HepG2 (cell line): ENCODE data around the gene RPS6KA5. TPM values are rescaled to one million over a fixed set of nuclear protein-coding genes. Genes with fewer than 3 reads are reported as not detected.

Source experiments
- ATRX ChIP-seq: sonication (generic); formaldehyde crosslinking; IDR thresholded peaks from 2 replicates; pipeline ENCODE4 v1.4.0; 2020; ENCODE audit warnings: missing genetic modification reagents, borderline replicate concordance
- CC2D1A ChIP-seq: sonication (generic); formaldehyde crosslinking; IDR thresholded peaks from 2 replicates; pipeline ENCODE4 v1.8.1; 2023; ENCODE audit warnings: mild to moderate bottlenecking, missing genetic modification reagents
- FOXA3 ChIP-seq: IDR thresholded peaks from 2 replicates; pipeline ENCODE4 v1.6.1; 2016; ENCODE audit warnings: missing genetic modification reagents, missing compliant biosample characterization
- FOXK2 ChIP-seq: fragments of 450-650 bp; IDR thresholded peaks from 2 replicates; pipeline ENCODE4 v1.6.1; 2016
- IRX3 ChIP-seq: sonication (generic); formaldehyde crosslinking; IDR thresholded peaks from 2 replicates; pipeline ENCODE4 v1.8.1; 2023; ENCODE audit warnings: mild to moderate bottlenecking, low read depth, missing genetic modification reagents, borderline replicate concordance
- MED1 ChIP-seq: sonication (generic); formaldehyde crosslinking; IDR thresholded peaks from 2 replicates; pipeline ENCODE4 v1.4.0; 2020; ENCODE audit warnings: missing genetic modification reagents
- MIXL1 ChIP-seq: IDR thresholded peaks from 2 replicates; pipeline ENCODE4 v1.6.1; 2016
- RXRA ChIP-seq: sonication (generic); formaldehyde crosslinking; IDR thresholded peaks from 2 replicates; pipeline ENCODE4 v1.5.1; 2020; ENCODE audit warnings: missing genetic modification reagents
- SRSF1 ChIP-seq: fragments of 200-400 bp; formaldehyde crosslinking; optimal IDR thresholded peaks from 2 replicates; pipeline ENCODE3; 2017; ENCODE audit warnings: mild to moderate bottlenecking, low read depth, low read length, moderate library complexity
- XRCC5 ChIP-seq: fragments of 200-400 bp; formaldehyde crosslinking; optimal IDR thresholded peaks from 2 replicates; pipeline ENCODE3; 2017; ENCODE audit warnings: mild to moderate bottlenecking, low read length
- ZMAT3 ChIP-seq: sonication (generic); formaldehyde crosslinking; conservative IDR thresholded peaks from 2 replicates; pipeline ENCODE4 v1.7.0; 2021; ENCODE audit warnings: missing genetic modification reagents
- ZNF136 ChIP-seq: sonication (generic); formaldehyde crosslinking; IDR thresholded peaks from 2 replicates; pipeline ENCODE4 v1.8.1; 2022; ENCODE audit warnings: low read depth, mild to moderate bottlenecking, moderate library complexity, missing genetic modification reagents
- ZNF138 ChIP-seq: sonication (generic); formaldehyde crosslinking; IDR thresholded peaks from 2 replicates; pipeline ENCODE4 v1.5.0; 2020; ENCODE audit warnings: mild to moderate bottlenecking, low read depth, missing genetic modification reagents
- ZNF383 ChIP-seq: sonication (generic); formaldehyde crosslinking; IDR thresholded peaks from 2 replicates; pipeline ENCODE4 v1.4.0; 2020; ENCODE audit warnings: missing genetic modification reagents, mild to moderate bottlenecking, borderline replicate concordance
- ZNF446 ChIP-seq: sonication (generic); formaldehyde crosslinking; IDR thresholded peaks from 2 replicates; pipeline ENCODE4 v1.5.0; 2020; ENCODE audit warnings: mild to moderate bottlenecking, missing genetic modification reagents
- ZSCAN9 ChIP-seq: IDR thresholded peaks from 2 replicates; pipeline ENCODE4 v1.6.1; 2016; ENCODE audit warnings: borderline replicate concordance
- polyA plus RNA-seq, 8 experiments: library from polyadenylated mRNA; depleted of rRNA in 3 of 8; stranded (reverse) in 7 of 8; unstranded in 1 of 8; fragments of >200 nt; fragmentation: Illumina TruSeq in 4 of 8; extraction: Trizol in 4 of 8; gene quantifications; 2 replicates each; pipeline versions ENCODE4 v1.2.1 to v1.2.3, GENCODE V29; 2011 to 2016; ENCODE audit warnings: low read depth in 4 of 8, missing spikeins in 1 of 8, mixed read lengths in 1 of 8; ENCODE audit not compliant: insufficient read depth in 1 of 8
- total RNA-seq, 5 experiments: library from RNA; depleted of rRNA; stranded (reverse); fragments of >200 nt; fragmentation: Illumina TruSeq; extraction: Trizol; gene quantifications; 2 replicates each; pipeline ENCODE4 v1.2.3, GENCODE V29; 2016; ENCODE audit warnings: low read depth in 1 of 5
- TF ChIP-seq, protein P1 (sequence below): sonication (generic); formaldehyde crosslinking; IDR thresholded peaks from 2 replicates; pipeline ENCODE4 v1.5.1; 2020; ENCODE audit warnings: missing genetic modification reagents, mild to moderate bottlenecking, borderline replicate concordance
- TF ChIP-seq, protein P2 (sequence below): sonication (generic); formaldehyde crosslinking; IDR thresholded peaks from 2 replicates; pipeline ENCODE4 v1.9.0; 2021; ENCODE audit warnings: missing genetic modification reagents, borderline replicate concordance
- TF ChIP-seq, protein P3 (sequence below): sonication (generic); formaldehyde crosslinking; IDR thresholded peaks from 2 replicates; pipeline ENCODE4 v1.8.0; 2022; ENCODE audit warnings: missing genetic modification reagents, mild to moderate bottlenecking, moderate library complexity, borderline replicate concordance
- TF ChIP-seq, protein P4 (sequence below): IDR thresholded peaks from 2 replicates; pipeline ENCODE4 v1.6.1; 2016; ENCODE audit warnings: mild to moderate bottlenecking, missing biosample characterization, missing genetic modification reagents
- TF ChIP-seq, protein P5 (sequence below): sonication (generic); formaldehyde crosslinking; IDR thresholded peaks from 2 replicates; pipeline ENCODE4 v1.4.0; 2020; ENCODE audit warnings: missing genetic modification reagents, borderline replicate concordance

Gene RPS6KA5
- total and polyA plus RNA-seq, 2 of the 13 experiments (the other 11 are each of a cell fraction or from before 2014, with no cell fraction given), result 0.50 to 0.58 TPM

DNA sequence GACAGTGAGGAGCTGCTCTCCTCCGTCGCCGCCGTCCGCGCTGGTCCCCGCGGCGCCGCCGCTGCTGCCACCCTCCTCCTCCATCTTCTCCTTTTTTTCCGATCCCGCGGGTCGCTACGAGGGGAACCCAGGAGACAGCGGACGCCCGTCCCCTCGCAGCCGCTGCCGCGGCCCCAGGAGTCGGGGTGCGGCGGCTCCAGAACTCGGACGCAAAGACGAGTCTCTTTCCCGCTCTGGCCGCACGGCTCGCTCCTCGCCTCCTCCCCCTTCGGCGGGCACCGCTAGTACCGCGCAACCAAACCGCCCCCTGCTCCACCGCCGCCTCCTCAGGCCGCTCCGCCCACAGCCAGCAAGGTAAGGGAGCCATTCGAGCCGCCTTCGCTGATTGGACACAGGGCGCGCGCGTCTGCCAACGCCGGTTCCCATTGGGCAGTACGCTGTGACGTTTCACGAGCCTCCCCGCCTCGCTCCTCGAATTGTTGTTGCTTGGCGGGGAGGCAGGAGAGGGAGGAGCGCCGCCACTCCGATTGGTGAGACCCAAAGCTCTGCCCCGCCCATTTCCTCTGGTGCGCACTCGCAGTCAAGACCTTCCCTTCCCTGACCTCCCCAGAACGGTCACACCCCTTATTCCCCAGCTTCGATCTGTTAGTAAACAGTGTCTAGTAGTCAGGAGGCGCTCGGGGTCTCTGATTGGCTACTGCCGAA lies at the start of gene RPS6KA5 (continued):
- TF ChIP-seq IRX3 (CRISPR knock-in tag) (no peak), ZNF138 (CRISPR knock-in tag) (no peak), ZNF383 (CRISPR knock-in tag) (no peak), CC2D1A (CRISPR knock-in tag) (no peak), MED1 (CRISPR knock-in tag) (peak; percentile 19; the same call in 1 of the 2 replicates), ZMAT3 (peak; percentile 92; the same call in 1 of the 2 replicates), XRCC5 (peak; percentile 58), ZNF136 (no peak), ZSCAN9 (no peak; the same call in 1 of the 2 replicates), FOXK2 (peak; percentile 83), ZNF446 (CRISPR knock-in tag) (no peak; the same call in 1 of the 2 replicates), ATRX (CRISPR knock-in tag) (no peak), RXRA (peak; percentile 68), SRSF1 (no peak), FOXA3 (CRISPR knock-in tag) (peak; percentile 45; the same call in 1 of the 2 replicates), MIXL1 (no peak)
- TF ChIP-seq, protein P1, sequence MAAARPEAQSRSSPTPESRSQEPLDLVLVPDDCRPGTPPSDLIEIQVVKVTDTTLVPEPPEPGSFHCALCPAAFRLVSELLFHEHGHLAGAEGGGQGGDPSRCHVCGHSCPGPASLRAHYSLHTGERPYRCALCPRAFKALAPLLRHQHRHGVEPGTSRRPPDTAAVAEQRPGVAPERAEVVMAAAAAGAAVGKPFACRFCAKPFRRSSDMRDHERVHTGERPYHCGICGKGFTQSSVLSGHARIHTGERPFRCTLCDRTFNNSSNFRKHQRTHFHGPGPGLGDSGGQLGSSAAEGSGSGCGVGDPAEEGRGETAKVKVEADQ (CRISPR knock-in tag), result no peak
- TF ChIP-seq, protein P2, sequence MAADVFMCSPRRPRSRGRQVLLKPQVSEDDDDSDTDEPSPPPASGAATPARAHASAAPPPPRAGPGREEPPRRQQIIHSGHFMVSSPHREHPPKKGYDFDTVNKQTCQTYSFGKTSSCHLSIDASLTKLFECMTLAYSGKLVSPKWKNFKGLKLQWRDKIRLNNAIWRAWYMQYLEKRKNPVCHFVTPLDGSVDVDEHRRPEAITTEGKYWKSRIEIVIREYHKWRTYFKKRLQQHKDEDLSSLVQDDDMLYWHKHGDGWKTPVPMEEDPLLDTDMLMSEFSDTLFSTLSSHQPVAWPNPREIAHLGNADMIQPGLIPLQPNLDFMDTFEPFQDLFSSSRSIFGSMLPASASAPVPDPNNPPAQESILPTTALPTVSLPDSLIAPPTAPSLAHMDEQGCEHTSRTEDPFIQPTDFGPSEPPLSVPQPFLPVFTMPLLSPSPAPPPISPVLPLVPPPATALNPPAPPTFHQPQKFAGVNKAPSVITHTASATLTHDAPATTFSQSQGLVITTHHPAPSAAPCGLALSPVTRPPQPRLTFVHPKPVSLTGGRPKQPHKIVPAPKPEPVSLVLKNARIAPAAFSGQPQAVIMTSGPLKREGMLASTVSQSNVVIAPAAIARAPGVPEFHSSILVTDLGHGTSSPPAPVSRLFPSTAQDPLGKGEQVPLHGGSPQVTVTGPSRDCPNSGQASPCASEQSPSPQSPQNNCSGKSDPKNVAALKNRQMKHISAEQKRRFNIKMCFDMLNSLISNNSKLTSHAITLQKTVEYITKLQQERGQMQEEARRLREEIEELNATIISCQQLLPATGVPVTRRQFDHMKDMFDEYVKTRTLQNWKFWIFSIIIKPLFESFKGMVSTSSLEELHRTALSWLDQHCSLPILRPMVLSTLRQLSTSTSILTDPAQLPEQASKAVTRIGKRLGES (CRISPR knock-in tag), result no peak
- TF ChIP-seq, protein P3, sequence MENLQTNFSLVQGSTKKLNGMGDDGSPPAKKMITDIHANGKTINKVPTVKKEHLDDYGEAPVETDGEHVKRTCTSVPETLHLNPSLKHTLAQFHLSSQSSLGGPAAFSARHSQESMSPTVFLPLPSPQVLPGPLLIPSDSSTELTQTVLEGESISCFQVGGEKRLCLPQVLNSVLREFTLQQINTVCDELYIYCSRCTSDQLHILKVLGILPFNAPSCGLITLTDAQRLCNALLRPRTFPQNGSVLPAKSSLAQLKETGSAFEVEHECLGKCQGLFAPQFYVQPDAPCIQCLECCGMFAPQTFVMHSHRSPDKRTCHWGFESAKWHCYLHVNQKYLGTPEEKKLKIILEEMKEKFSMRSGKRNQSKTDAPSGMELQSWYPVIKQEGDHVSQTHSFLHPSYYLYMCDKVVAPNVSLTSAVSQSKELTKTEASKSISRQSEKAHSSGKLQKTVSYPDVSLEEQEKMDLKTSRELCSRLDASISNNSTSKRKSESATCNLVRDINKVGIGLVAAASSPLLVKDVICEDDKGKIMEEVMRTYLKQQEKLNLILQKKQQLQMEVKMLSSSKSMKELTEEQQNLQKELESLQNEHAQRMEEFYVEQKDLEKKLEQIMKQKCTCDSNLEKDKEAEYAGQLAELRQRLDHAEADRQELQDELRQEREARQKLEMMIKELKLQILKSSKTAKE (CRISPR knock-in tag), result 0 out of 2 replicates have a peak, but pooled peaks have one; percentile 45
- TF ChIP-seq, protein P4, sequence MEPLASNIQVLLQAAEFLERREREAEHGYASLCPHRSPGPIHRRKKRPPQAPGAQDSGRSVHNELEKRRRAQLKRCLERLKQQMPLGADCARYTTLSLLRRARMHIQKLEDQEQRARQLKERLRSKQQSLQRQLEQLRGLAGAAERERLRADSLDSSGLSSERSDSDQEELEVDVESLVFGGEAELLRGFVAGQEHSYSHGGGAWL (CRISPR knock-in tag), result 0 out of 2 replicates have a peak, but pooled peaks have one; percentile 13
- TF ChIP-seq, protein P5, sequence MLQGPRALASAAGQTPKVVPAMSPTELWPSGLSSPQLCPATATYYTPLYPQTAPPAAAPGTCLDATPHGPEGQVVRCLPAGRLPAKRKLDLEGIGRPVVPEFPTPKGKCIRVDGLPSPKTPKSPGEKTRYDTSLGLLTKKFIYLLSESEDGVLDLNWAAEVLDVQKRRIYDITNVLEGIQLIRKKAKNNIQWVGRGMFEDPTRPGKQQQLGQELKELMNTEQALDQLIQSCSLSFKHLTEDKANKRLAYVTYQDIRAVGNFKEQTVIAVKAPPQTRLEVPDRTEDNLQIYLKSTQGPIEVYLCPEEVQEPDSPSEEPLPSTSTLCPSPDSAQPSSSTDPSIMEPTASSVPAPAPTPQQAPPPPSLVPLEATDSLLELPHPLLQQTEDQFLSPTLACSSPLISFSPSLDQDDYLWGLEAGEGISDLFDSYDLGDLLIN (CRISPR knock-in tag), result peak; percentile 44; the same call in 1 of the 2 replicates
